Measurements from ENCODE around the gene RPL22. TPM values are rescaled to one million over a fixed set of nuclear protein-coding genes. Genes with fewer than 3 reads are reported as not detected.
A peak's percentile ranks its signal among the peaks of the same experiment; 100 is the strongest.

The RPL22 gene
- total and polyA plus RNA-seq, 2 of the 8 experiments (the other 6 are each of a cell fraction or from before 2014, with no cell fraction given): 133 to 521 TPM

DNA sequence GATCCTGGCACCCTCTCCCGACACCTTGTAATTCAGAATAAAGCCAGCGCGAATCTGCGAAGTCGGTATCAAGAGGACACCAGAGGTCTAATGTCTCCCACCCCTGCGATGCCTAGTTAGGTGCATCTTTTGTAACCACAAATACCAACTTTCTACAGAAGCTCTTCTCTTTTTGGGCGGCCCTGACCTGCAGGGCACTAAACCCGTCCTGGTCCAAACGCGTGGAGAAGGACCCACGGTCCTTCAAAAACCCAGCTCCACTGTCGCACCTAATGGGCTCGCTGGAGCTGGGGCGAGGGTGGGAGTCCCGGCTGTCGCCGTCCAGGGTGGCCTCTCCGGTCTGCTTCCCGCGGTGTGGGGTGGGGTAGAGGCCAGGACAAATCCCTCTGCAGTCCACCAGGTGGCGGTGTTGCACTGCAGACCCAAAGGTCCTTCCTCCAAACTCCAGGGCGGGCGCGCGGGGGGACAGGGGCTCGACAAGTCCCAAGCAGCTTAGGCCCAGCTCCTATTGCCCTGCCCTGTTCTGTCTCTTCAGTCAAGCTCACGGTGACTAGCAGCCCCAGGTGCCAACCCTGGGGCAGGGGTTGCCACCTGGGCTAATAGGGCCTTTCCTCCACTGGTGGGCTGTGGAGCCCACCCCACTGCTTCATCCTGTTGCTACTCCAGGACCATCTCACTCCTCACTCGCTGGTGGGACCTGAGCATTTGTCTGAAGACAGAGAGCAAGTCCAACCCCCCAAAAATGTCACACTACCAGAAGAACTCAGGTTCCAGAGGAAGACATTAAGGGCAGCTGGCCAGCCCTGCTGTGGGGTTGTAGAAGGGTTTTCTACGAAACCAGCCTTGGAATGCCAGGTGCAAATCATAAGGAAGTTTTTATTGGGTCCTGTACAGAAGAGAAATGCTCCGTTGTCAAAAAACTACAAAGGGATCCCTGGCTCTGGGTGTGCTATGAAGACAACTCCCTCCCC lies 47.4 kb upstream of the RPL22 start (continued):
- no peak for TF ChIP-seq CHD1 (IDR thresholded peaks at IDR 0.05; ENCODE audit: low read depth, low read length)
- no peak; a peak in 1 of 3 replicates for TF ChIP-seq POLR2A (IDR thresholded peaks at IDR 0.05; ENCODE audit: control extremely low read depth in 1 of 2, low read depth in 2 of 2, low read length in 2 of 2)
- peak; percentile 46 for TF ChIP-seq TAF7 (optimal IDR thresholded peaks at IDR 0.05; ENCODE audit: borderline replicate concordance, low read depth, low read length)
- TF ChIP-seq SIN3A (conservative IDR thresholded peaks at IDR 0.05 in 1 of 2, IDR thresholded peaks at IDR 0.05 in 1 of 2; ENCODE audit: low read depth in 1 of 2, low read length in 2 of 2): 0 out of 4 replicates have a peak, but pooled peaks of 1 of the 2 experiments have one; percentile 16
- no peak for TF ChIP-seq JUN (IDR thresholded peaks at IDR 0.05; ENCODE audit: low read depth, low read length)
- no peak for TF ChIP-seq POU5F1 (IDR thresholded peaks at IDR 0.05; ENCODE audit: low read depth, low read length)
- TF ChIP-seq BCL11A (IDR thresholded peaks at IDR 0.05; ENCODE audit: low read depth in 2 of 2, low read length in 2 of 2): no peak
- TF ChIP-seq TBP (IDR thresholded peaks at IDR 0.05; ENCODE audit: low read depth, low read length): peak; percentile 78
- TF ChIP-seq SIRT6 (IDR thresholded peaks at IDR 0.05; ENCODE audit: low read length): no peak
- no peak for TF ChIP-seq CREB1 (IDR thresholded peaks at IDR 0.05)
- no peak for TF ChIP-seq CTBP2 (IDR thresholded peaks at IDR 0.05; ENCODE audit: borderline replicate concordance, insufficient read depth, insufficient read length, low read length)
- TF ChIP-seq NANOG (IDR thresholded peaks at IDR 0.05; ENCODE audit: insufficient read depth, low read depth, low read length, poor library complexity, severe bottlenecking): peak; percentile 30
- TF ChIP-seq HDAC2 (IDR thresholded peaks at IDR 0.05; ENCODE audit: borderline replicate concordance in 1 of 2, low read depth in 2 of 2, low read length in 2 of 2): no peak
- no peak for TF ChIP-seq HDAC6 (IDR thresholded peaks at IDR 0.05; ENCODE audit: low read depth, low read length)
- no peak for TF ChIP-seq KDM1A (IDR thresholded peaks at IDR 0.05; ENCODE audit: borderline replicate concordance, low read length)
- TF ChIP-seq, protein P1, sequence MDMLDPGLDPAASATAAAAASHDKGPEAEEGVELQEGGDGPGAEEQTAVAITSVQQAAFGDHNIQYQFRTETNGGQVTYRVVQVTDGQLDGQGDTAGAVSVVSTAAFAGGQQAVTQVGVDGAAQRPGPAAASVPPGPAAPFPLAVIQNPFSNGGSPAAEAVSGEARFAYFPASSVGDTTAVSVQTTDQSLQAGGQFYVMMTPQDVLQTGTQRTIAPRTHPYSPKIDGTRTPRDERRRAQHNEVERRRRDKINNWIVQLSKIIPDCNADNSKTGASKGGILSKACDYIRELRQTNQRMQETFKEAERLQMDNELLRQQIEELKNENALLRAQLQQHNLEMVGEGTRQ (IDR thresholded peaks at IDR 0.05; ENCODE audit: low read length): no peak
- TF ChIP-seq GABPA (IDR thresholded peaks at IDR 0.05; ENCODE audit: borderline replicate concordance, insufficient read depth, low read length): peak; percentile 74; the same call in 1 of the 2 replicates
- no peak for TF ChIP-seq SIX5 (IDR thresholded peaks at IDR 0.05; ENCODE audit: low read depth, low read length)
- TF ChIP-seq, protein P2, sequence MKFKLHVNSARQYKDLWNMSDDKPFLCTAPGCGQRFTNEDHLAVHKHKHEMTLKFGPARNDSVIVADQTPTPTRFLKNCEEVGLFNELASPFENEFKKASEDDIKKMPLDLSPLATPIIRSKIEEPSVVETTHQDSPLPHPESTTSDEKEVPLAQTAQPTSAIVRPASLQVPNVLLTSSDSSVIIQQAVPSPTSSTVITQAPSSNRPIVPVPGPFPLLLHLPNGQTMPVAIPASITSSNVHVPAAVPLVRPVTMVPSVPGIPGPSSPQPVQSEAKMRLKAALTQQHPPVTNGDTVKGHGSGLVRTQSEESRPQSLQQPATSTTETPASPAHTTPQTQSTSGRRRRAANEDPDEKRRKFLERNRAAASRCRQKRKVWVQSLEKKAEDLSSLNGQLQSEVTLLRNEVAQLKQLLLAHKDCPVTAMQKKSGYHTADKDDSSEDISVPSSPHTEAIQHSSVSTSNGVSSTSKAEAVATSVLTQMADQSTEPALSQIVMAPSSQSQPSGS (IDR thresholded peaks at IDR 0.05; ENCODE audit: low read length): peak; percentile 13; the same call in 1 of the 2 replicates
